GM12878 (cell line): ENCODE data around the gene TOR1A. TPM values are rescaled to one million over a fixed set of nuclear protein-coding genes. Genes with fewer than 3 reads are reported as not detected.

Source experiments
- FOXK2 ChIP-seq: fragments of 450-650 bp; IDR thresholded peaks from 2 replicates; pipeline ENCODE4 v1.6.1; 2017; ENCODE audit warnings: mild to moderate bottlenecking, moderate library complexity
- GABPA ChIP-seq: IDR thresholded peaks from 2 replicates; pipeline ENCODE4 v1.6.1; 2014; ENCODE audit warnings: antibody characterized with exemption, low read depth, mild to moderate bottlenecking, inconsistent platforms
- HCFC1 ChIP-seq: fragments of 150-350 bp; IDR thresholded peaks from 2 replicates; pipeline ENCODE4 v1.6.1; 2014; ENCODE audit warnings: low read length
- HDGF ChIP-seq: fragments of 450-650 bp; IDR thresholded peaks from 2 replicates; pipeline ENCODE4 v1.6.1; 2016; ENCODE audit warnings: antibody characterized with exemption
- NBN ChIP-seq: fragments of 450-650 bp; IDR thresholded peaks from 2 replicates; pipeline ENCODE4 v1.6.1; 2016
- NR2C1 ChIP-seq: fragments of 450-650 bp; IDR thresholded peaks from 2 replicates; pipeline ENCODE4 v1.6.1; 2017; ENCODE audit warnings: antibody characterized with exemption, mild to moderate bottlenecking, moderate library complexity
- NRF1 ChIP-seq: conservative IDR thresholded peaks from 2 replicates; pipeline ENCODE4 v1.6.1; 2011; ENCODE audit warnings: mild to moderate bottlenecking, low read depth, low read length, improper control_type of control experiment
- RAD51 ChIP-seq: fragments of 450-650 bp; IDR thresholded peaks from 2 replicates; pipeline ENCODE4 v1.6.1; 2016; ENCODE audit warnings: moderate library complexity, mild to moderate bottlenecking, inconsistent platforms
- RCOR1 ChIP-seq: conservative IDR thresholded peaks from 2 replicates; pipeline ENCODE4 v1.6.1; 2012; ENCODE audit warnings: low read depth, low read length, improper control_type of control experiment
- RELA ChIP-seq: fragments of 450-650 bp; IDR thresholded peaks from 2 replicates; pipeline ENCODE4 v1.8.0; 2014; ENCODE audit warnings: borderline replicate concordance; ENCODE audit not compliant: partially characterized antibody
- SMAD5 ChIP-seq: IDR thresholded peaks from 2 replicates; pipeline ENCODE4 v1.6.1; 2016; ENCODE audit warnings: antibody characterized with exemption, low read depth
- TAF1 ChIP-seq: IDR thresholded peaks from 2 replicates; pipeline ENCODE4 v1.6.1; 2011; ENCODE audit warnings: mild to moderate bottlenecking, low read depth, low read length, borderline replicate concordance
- TCF3 ChIP-seq: IDR thresholded peaks from 2 replicates; pipeline ENCODE4 v1.6.1; 2012; ENCODE audit warnings: low read depth, mild to moderate bottlenecking, low read length, borderline replicate concordance; ENCODE audit not compliant: insufficient read depth
- polyA plus RNA-seq, 11 experiments: library from polyadenylated mRNA; depleted of rRNA in 4 of 11; unstranded in 6 of 11; stranded (reverse) in 5 of 11; fragments of >200 nt; fragmentation: Nextera tagmentation in 4 of 11; fragmentation: Illumina TruSeq in 1 of 11; extraction: Ambion mirVana in 4 of 11; extraction: Trizol in 1 of 11; gene quantifications; 1 replicate in 1 of 11; 2 replicates in 10 of 11; pipeline versions ENCODE4 v1.2.1 to v1.2.3, GENCODE V29; 2011 to 2016; ENCODE audit warnings: inconsistent platforms in 2 of 11, missing spikeins in 2 of 11, low read depth in 1 of 11
- total RNA-seq, 4 experiments: library from RNA; depleted of rRNA in 3 of 4; stranded (reverse); fragments of >200 nt in 3 of 4; fragmentation: Illumina TruSeq in 1 of 4; extraction: Trizol in 1 of 4; gene quantifications; 2 replicates each; pipeline versions ENCODE4 v1.2.1 to v1.2.3, GENCODE V29; 2013 to 2021
- TF ChIP-seq, protein P1 (sequence below): fragments of 450-650 bp; formaldehyde crosslinking; IDR thresholded peaks from 2 replicates; pipeline ENCODE4 v1.4.0; 2020; ENCODE audit warnings: mild to moderate bottlenecking, moderate library complexity
- TF ChIP-seq, protein P2 (sequence below): fragments of 450-650 bp; IDR thresholded peaks from 2 replicates; pipeline ENCODE4 v1.6.1; 2016; ENCODE audit warnings: mild to moderate bottlenecking
- TF ChIP-seq, protein P3 (sequence below): fragments of 450-650 bp; IDR thresholded peaks from 2 replicates; pipeline ENCODE4 v1.6.1; 2016; ENCODE audit warnings: mild to moderate bottlenecking
- TF ChIP-seq, protein P4 (sequence below): IDR thresholded peaks from 2 replicates; pipeline ENCODE4 v1.6.1; 2011; ENCODE audit warnings: low read depth, low read length, improper control_type of control experiment, borderline replicate concordance
- TF ChIP-seq, protein P5 (sequence below): IDR thresholded peaks from 2 replicates; pipeline ENCODE4 v1.6.1; 2012; ENCODE audit warnings: improper control_type of control experiment, low read depth, low read length; ENCODE audit not compliant: insufficient replicate concordance

Gene TOR1A
- total and polyA plus RNA-seq, 10 of the 15 experiments (the other 5 are each of a cell fraction or from before 2014, with no cell fraction given): 3.2 to 60.8 (median 38.6) TPM

DNA sequence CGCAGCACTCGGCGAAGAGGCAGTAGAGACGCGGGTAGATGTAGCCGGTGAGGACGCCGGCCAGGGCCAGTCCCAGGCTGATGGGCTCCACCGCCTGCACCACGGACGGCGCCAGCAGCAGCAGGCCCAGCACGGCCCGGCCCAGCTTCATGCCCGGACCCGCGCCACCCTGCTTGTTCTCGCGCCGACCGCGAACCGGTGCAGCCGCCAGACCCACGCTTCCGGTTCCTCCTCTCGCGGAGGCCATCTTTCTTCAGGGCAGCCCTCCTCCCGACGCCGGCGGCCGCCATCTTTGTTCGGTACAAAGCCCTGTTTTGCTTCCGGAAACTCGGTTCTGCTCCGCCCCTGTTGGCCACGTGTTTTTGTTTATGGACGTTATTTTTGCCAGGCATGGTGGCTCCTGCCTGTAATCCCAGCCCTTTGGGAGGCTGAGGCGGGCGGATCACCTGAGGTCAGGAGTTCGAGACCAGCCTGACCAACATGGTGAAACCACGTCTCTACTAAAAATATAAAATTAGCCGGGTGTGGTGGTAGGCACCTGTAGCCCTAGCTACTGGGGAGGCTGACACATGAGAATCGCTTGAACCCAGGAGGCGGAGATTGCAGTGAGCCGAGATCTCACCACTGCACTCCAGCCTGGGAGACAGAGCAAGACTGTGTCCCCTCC is at the start of gene TOR1A (continued):
- TF ChIP-seq, protein P1, sequence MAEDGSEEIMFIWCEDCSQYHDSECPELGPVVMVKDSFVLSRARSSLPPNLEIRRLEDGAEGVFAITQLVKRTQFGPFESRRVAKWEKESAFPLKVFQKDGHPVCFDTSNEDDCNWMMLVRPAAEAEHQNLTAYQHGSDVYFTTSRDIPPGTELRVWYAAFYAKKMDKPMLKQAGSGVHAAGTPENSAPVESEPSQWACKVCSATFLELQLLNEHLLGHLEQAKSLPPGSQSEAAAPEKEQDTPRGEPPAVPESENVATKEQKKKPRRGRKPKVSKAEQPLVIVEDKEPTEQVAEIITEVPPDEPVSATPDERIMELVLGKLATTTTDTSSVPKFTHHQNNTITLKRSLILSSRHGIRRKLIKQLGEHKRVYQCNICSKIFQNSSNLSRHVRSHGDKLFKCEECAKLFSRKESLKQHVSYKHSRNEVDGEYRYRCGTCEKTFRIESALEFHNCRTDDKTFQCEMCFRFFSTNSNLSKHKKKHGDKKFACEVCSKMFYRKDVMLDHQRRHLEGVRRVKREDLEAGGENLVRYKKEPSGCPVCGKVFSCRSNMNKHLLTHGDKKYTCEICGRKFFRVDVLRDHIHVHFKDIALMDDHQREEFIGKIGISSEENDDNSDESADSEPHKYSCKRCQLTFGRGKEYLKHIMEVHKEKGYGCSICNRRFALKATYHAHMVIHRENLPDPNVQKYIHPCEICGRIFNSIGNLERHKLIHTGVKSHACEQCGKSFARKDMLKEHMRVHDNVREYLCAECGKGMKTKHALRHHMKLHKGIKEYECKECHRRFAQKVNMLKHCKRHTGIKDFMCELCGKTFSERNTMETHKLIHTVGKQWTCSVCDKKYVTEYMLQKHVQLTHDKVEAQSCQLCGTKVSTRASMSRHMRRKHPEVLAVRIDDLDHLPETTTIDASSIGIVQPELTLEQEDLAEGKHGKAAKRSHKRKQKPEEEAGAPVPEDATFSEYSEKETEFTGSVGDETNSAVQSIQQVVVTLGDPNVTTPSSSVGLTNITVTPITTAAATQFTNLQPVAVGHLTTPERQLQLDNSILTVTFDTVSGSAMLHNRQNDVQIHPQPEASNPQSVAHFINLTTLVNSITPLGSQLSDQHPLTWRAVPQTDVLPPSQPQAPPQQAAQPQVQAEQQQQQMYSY (CRISPR knock-in tag): no peak
- peak; percentile 82; the same call in 1 of the 2 replicates for TF ChIP-seq HDGF
- TF ChIP-seq SMAD5: no peak
- TF ChIP-seq NRF1: no peak
- peak; percentile 92 for TF ChIP-seq RAD51
- TF ChIP-seq, protein P2, sequence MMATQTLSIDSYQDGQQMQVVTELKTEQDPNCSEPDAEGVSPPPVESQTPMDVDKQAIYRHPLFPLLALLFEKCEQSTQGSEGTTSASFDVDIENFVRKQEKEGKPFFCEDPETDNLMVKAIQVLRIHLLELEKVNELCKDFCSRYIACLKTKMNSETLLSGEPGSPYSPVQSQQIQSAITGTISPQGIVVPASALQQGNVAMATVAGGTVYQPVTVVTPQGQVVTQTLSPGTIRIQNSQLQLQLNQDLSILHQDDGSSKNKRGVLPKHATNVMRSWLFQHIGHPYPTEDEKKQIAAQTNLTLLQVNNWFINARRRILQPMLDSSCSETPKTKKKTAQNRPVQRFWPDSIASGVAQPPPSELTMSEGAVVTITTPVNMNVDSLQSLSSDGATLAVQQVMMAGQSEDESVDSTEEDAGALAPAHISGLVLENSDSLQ: 0 out of 2 replicates have a peak, but pooled peaks have one; percentile 16
- TF ChIP-seq RELA: peak; percentile 39
- TF ChIP-seq TAF1: peak; percentile 89; the same call in 1 of the 2 replicates
- TF ChIP-seq TCF3: no peak
- 0 out of 2 replicates have a peak, but pooled peaks have one; percentile 75 for TF ChIP-seq RCOR1
- peak; percentile 89 for TF ChIP-seq FOXK2
- TF ChIP-seq NBN: peak; percentile 86
- TF ChIP-seq GABPA: peak; percentile 89
- TF ChIP-seq, protein P3, sequence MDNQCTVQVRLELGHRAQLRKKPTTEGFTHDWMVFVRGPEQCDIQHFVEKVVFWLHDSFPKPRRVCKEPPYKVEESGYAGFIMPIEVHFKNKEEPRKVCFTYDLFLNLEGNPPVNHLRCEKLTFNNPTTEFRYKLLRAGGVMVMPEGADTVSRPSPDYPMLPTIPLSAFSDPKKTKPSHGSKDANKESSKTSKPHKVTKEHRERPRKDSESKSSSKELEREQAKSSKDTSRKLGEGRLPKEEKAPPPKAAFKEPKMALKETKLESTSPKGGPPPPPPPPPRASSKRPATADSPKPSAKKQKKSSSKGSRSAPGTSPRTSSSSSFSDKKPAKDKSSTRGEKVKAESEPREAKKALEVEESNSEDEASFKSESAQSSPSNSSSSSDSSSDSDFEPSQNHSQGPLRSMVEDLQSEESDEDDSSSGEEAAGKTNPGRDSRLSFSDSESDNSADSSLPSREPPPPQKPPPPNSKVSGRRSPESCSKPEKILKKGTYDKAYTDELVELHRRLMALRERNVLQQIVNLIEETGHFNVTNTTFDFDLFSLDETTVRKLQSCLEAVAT: peak; percentile 86; the same call in 1 of the 2 replicates
- TF ChIP-seq, protein P4, sequence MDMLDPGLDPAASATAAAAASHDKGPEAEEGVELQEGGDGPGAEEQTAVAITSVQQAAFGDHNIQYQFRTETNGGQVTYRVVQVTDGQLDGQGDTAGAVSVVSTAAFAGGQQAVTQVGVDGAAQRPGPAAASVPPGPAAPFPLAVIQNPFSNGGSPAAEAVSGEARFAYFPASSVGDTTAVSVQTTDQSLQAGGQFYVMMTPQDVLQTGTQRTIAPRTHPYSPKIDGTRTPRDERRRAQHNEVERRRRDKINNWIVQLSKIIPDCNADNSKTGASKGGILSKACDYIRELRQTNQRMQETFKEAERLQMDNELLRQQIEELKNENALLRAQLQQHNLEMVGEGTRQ: peak; percentile 46
- peak; percentile 95 for TF ChIP-seq NR2C1
- TF ChIP-seq, protein P5, sequence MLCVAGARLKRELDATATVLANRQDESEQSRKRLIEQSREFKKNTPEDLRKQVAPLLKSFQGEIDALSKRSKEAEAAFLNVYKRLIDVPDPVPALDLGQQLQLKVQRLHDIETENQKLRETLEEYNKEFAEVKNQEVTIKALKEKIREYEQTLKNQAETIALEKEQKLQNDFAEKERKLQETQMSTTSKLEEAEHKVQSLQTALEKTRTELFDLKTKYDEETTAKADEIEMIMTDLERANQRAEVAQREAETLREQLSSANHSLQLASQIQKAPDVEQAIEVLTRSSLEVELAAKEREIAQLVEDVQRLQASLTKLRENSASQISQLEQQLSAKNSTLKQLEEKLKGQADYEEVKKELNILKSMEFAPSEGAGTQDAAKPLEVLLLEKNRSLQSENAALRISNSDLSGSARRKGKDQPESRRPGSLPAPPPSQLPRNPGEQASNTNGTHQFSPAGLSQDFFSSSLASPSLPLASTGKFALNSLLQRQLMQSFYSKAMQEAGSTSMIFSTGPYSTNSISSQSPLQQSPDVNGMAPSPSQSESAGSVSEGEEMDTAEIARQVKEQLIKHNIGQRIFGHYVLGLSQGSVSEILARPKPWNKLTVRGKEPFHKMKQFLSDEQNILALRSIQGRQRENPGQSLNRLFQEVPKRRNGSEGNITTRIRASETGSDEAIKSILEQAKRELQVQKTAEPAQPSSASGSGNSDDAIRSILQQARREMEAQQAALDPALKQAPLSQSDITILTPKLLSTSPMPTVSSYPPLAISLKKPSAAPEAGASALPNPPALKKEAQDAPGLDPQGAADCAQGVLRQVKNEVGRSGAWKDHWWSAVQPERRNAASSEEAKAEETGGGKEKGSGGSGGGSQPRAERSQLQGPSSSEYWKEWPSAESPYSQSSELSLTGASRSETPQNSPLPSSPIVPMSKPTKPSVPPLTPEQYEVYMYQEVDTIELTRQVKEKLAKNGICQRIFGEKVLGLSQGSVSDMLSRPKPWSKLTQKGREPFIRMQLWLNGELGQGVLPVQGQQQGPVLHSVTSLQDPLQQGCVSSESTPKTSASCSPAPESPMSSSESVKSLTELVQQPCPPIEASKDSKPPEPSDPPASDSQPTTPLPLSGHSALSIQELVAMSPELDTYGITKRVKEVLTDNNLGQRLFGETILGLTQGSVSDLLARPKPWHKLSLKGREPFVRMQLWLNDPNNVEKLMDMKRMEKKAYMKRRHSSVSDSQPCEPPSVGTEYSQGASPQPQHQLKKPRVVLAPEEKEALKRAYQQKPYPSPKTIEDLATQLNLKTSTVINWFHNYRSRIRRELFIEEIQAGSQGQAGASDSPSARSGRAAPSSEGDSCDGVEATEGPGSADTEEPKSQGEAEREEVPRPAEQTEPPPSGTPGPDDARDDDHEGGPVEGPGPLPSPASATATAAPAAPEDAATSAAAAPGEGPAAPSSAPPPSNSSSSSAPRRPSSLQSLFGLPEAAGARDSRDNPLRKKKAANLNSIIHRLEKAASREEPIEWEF: no peak
- TF ChIP-seq HCFC1: peak; percentile 90
